ENCODE results near the gene PPP1R12B. TPM values are rescaled to one million over a fixed set of nuclear protein-coding genes. Genes with fewer than 3 reads are reported as not detected.
"Not testable (repeated sequence)": the region's sequence is repeated elsewhere in the genome, so short reads cannot be mapped to it uniquely, and the experiment has no call there.

The PPP1R12B gene
- total RNA-seq, 4 donors from 2014 or later = 747 to 1,375 (median 979) TPM

DNA sequence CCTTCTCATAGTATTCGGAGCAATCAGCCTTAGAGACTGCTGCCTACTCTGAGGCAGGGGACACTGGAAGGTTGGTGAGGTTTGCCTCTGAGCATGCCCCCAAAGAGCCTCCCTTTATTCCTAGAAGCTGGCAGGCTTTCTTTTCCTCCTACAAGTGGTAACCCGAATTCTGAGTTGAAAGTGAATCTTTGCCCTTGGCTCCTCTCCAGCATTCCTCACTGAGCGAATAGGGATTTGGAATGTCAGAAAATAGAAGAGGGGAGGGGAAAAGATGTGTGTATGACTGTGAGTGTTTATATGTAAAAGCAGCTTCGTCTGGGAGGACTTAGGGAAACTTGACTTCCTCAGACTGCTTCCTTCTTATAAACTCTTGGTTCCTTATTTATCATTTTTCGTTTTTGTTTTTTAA, 190.7 kb downstream of the PPP1R12B start:
- peak; percentile 80 for ATAC-seq
- H3K4me3 ChIP-seq = peak overlapping the region; percentile 55 to 100
- 5 to 6% methylated on average over 3 to 5 of the region's 5 CpGs for WGBS, 2 donors (ENCODE audit: low coverage in 1 of 2)
- peak; percentile 64 to 71 for TF ChIP-seq POLR2A (IDR thresholded peaks at IDR 0.05)
- peak; percentile 98 for TF ChIP-seq POLR2AphosphoS5 (IDR thresholded peaks at IDR 0.05)
- H3K36me3 ChIP-seq, H3K27me3 ChIP-seq, H3K9me3 ChIP-seq: not testable (repeated sequence)
- H3K27ac ChIP-seq = peak overlapping the region; percentile 87 to 100 (median 90)
- H3K4me1 ChIP-seq = peaks cover 0 to 16% (median 7%) of the 10 kb centered on the region in 3 donors

DNA sequence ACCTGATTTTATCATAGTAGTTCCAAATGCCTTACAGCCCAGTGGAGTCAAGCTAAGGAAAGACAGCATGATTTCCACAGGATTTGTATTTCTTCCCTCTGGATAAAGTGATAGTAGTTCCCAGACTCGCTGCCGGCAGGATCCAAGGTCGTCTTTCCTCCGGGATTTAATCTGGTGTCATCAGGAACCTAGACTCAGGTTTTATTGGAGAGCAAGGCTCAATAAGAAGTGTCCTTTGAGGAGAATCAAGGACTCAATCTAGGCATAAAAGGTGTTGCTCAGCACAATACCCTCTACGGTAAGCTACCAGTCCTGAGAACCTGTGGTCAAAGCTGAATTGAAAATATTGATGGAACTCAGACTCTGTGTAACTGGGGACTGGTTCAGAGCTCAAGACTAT, 191.1 kb downstream of the PPP1R12B start:
- ATAC-seq = peak; percentile 21
- H3K4me3 ChIP-seq = peak overlapping the region; percentile 55 to 100
- H3K4me1 ChIP-seq = peaks cover 0 to 20% (median 7%) of the 10 kb centered on the region in 3 donors
- H3K9me3 ChIP-seq, H3K36me3 ChIP-seq, H3K27me3 ChIP-seq: not testable (repeated sequence)
- peak overlapping the region; percentile 87 to 100 (median 90) for H3K27ac ChIP-seq
- WGBS, 2 donors (ENCODE audit: low coverage in 1 of 2) = 11 to 20% methylated on average over 3 to 5 of the region's 5 CpGs

DNA sequence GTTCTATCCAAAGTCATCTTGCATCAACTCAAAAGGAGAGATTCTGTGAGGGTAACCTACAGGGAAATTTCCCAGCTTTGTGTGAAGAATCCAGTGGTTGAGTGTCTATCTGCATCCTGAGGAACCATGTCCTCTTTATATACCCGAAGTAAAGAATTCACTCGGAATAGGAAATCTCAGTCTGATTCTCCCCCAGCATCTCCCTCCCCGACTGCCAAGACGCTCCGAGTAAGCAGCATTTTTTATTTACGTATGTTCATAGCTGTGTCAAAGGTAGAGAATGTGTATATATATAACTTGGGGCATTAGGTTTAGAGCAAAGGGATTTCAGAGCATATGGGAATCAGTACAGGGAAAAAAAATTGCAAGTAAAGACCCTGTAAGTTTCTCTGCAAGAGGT, 191.5 kb downstream of the PPP1R12B start:
- Histone ChIP-seq H3K27me3 (no peaks in the 10 kb centered on the region), H3K9me3 (no peaks in the 10 kb centered on the region), H3K4me1 (peaks cover 0 to 24% (median 7%) of the 10 kb centered on the region in 3 donors), H3K4me3 (peak overlapping the region; percentile 55 to 100), H3K36me3 (no peaks in the 10 kb centered on the region), H3K27ac (peak overlapping the region; percentile 87 to 100 (median 90))
- no peak for ATAC-seq
- 9 to 26% methylated on average over 5 to 6 of the region's 6 CpGs for WGBS, 2 donors (ENCODE audit: low coverage in 1 of 2)
- no peak for TF ChIP-seq EP300 (IDR thresholded peaks at IDR 0.05)
- no peak for TF ChIP-seq POLR2A (IDR thresholded peaks at IDR 0.05)
- TF ChIP-seq POLR2AphosphoS5 (IDR thresholded peaks at IDR 0.05) = no peak
- TF ChIP-seq, protein P1, sequence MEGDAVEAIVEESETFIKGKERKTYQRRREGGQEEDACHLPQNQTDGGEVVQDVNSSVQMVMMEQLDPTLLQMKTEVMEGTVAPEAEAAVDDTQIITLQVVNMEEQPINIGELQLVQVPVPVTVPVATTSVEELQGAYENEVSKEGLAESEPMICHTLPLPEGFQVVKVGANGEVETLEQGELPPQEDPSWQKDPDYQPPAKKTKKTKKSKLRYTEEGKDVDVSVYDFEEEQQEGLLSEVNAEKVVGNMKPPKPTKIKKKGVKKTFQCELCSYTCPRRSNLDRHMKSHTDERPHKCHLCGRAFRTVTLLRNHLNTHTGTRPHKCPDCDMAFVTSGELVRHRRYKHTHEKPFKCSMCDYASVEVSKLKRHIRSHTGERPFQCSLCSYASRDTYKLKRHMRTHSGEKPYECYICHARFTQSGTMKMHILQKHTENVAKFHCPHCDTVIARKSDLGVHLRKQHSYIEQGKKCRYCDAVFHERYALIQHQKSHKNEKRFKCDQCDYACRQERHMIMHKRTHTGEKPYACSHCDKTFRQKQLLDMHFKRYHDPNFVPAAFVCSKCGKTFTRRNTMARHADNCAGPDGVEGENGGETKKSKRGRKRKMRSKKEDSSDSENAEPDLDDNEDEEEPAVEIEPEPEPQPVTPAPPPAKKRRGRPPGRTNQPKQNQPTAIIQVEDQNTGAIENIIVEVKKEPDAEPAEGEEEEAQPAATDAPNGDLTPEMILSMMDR (IDR thresholded peaks at IDR 0.05) = no peak

DNA sequence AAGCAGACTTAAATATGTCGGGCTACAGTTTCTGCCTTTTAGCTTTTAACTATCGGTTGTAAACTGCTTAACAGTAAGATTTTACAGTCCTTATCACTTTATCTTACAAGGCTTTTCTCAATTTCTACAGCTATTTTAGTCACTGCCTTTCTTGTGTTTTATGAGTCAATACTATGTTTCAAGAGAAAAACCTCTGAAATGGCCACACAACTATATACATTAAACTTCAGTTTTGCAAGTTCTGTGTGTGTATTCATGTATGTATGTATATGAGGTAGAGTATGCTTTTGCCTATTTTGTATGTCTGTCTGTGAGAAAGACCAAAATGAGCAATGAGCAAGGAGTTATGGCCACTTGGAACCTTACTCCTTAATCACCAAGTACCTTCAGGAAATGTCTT, 191.9 kb downstream of the PPP1R12B start:
- WGBS, 2 donors (ENCODE audit: low coverage in 1 of 2) = 14 to 18% methylated on average over 2 of the region's 2 CpGs
- H3K4me1 ChIP-seq = peaks cover 0 to 28% (median 7%) of the 10 kb centered on the region in 3 donors
- no peaks in the 10 kb centered on the region for H3K27me3 ChIP-seq
- H3K4me3 ChIP-seq = peak overlapping the region; percentile 55 to 100
- H3K27ac ChIP-seq = peak overlapping the region; percentile 87 to 100 (median 90)
- peak in 1 of 2 donors; percentile 5 for TF ChIP-seq POLR2A (IDR thresholded peaks at IDR 0.05)
- TF ChIP-seq POLR2AphosphoS5 (IDR thresholded peaks at IDR 0.05) = peak; percentile 60
- TF ChIP-seq, protein P1 (IDR thresholded peaks at IDR 0.05) = no peak
- no peak for TF ChIP-seq EP300 (IDR thresholded peaks at IDR 0.05)
- no peaks in the 10 kb centered on the region for H3K36me3 ChIP-seq
- no peaks in the 10 kb centered on the region for H3K9me3 ChIP-seq
- no peak for ATAC-seq

DNA sequence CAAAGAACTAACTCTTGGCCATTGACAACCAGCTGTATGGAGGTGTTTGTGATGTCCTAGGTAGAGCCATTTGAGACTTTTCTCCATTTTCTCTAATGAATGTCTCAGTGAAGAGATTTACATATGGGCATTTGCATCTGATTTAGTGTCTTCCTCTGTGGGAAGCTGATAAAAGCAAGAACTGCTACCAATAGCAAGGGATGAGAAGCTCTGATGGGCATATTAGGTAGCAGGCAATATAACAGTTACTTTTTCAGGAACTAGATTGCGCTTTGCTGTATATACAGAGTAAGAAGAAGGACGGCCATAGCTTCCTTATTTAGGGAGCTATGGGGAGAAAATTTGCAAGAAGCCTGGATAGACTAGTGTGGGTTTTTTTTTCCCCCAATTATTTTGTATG, 192.4 kb downstream of the PPP1R12B start:
- not testable (repeated sequence) for H3K27me3 ChIP-seq, ATAC-seq, H3K36me3 ChIP-seq, H3K9me3 ChIP-seq
- TF ChIP-seq POLR2A (IDR thresholded peaks at IDR 0.05) (peak in 1 of 2 donors; percentile 8), POLR2AphosphoS5 (IDR thresholded peaks at IDR 0.05) (peak; percentile 8)
- WGBS, 2 donors (ENCODE audit: low coverage in 1 of 2) = 22 to 31% methylated on average over 2 of the region's 2 CpGs
- Histone ChIP-seq H3K27ac (peak overlapping the region; percentile 87 to 100 (median 90)), H3K4me3 (peak overlapping the region; percentile 55 to 100), H3K4me1 (peaks cover 1 to 33% (median 7%) of the 10 kb centered on the region in 3 donors)

DNA sequence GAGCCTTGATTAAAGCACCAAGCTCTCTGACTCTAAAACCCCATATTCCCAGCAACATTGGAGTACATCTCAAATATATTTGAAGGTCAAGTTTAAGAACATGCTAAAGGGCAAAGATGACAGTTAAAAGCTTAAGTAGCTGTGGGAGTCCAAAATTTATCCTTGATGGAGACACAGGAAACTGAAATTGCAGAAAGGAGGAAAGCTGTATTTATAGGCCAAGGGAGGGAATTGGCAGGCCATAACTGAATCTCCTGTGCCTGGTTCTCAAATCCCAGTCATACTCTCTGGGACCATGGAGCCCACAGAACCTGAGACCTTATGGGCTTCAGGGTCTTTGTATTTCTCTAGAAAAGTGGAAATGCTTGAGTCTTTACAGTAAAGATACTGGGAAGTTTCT, 193.9 kb downstream of the PPP1R12B start:
- not testable (repeated sequence) for H3K36me3 ChIP-seq, H3K27me3 ChIP-seq, H3K9me3 ChIP-seq
- H3K4me3 ChIP-seq = peak overlapping the region; percentile 55 to 100
- H3K27ac ChIP-seq = peak overlapping the region; percentile 87 to 100 (median 90)
- peaks cover 7 to 42% (median 10%) of the 10 kb centered on the region in 3 donors for H3K4me1 ChIP-seq
- ATAC-seq = peak; percentile 25
- TF ChIP-seq POLR2AphosphoS5 (IDR thresholded peaks at IDR 0.05) = peak; percentile 84
- TF ChIP-seq, protein P1 (IDR thresholded peaks at IDR 0.05) = peak in 1 of 4 experiments; percentile 3
- peak; percentile 23 to 36 for TF ChIP-seq POLR2A (IDR thresholded peaks at IDR 0.05)

All from gastroesophageal sphincter (tissue), 4 donors.